WTC11 (cell line): ENCODE data around the gene AMOTL1. TPM values are rescaled to one million over a fixed set of nuclear protein-coding genes. Genes with fewer than 3 reads are reported as not detected.

ENCODE experiments used
- ATAC-seq: fragments of 200-7000 bp; cut with Tn5 transposase; 2 replicates; pipeline ENCODE4 v1.10.0; 2021; ENCODE audit warnings: mild to moderate bottlenecking, moderate library complexity
- CTCF ChIA-PET: fragments of 300-600 bp; sonication (Branson Sonifier 250); formaldehyde crosslinking; loops from one replicate; lab custom pipeline; 2021; ENCODE audit warnings: antibody characterized with exemption; lab: Charles Lee
- POLR2A ChIA-PET: fragments of 350-600 bp; sonication (Branson Sonifier 250); formaldehyde crosslinking; loops from one replicate; lab custom pipeline; 2021; ENCODE audit warnings: antibody characterized with exemption; lab: Charles Lee
- DNase-seq: peaks from one replicate; pipeline ENCODE4 v3.0.0; 2021; ENCODE audit warnings: low spot score
- H3K27ac Mint-ChIP-seq: 2 replicates; pipeline ENCODE4 v1.8.0; 2021; ENCODE audit warnings: mixed read lengths
- H3K27me3 Mint-ChIP-seq: 2 replicates; pipeline ENCODE4 v1.8.0; 2021; ENCODE audit warnings: low read depth, mild to moderate bottlenecking, moderate library complexity, mixed read lengths
- H3K36me3 Mint-ChIP-seq: 2 replicates; pipeline ENCODE4 v1.8.0; 2021; ENCODE audit warnings: mixed read lengths
- H3K4me1 Mint-ChIP-seq: 2 replicates; pipeline ENCODE4 v1.8.0; 2022; ENCODE audit warnings: mixed read lengths
- H3K4me3 Mint-ChIP-seq: 2 replicates; pipeline ENCODE4 v1.8.0; 2021; ENCODE audit warnings: mild to moderate bottlenecking, moderate library complexity, mixed read lengths
- H3K9me3 Mint-ChIP-seq: 2 replicates; pipeline ENCODE4 v1.8.0; 2021; ENCODE audit warnings: mixed read lengths
- ATF2 ChIP-seq: sonication (generic); formaldehyde crosslinking; IDR thresholded peaks from 2 replicates; pipeline ENCODE4 v1.8.1; 2022; ENCODE audit warnings: low read depth, missing genetic modification reagents, borderline replicate concordance
- CBFB ChIP-seq: sonication (generic); formaldehyde crosslinking; IDR thresholded peaks from 2 replicates; pipeline ENCODE4 v1.8.1; 2022; ENCODE audit warnings: mild to moderate bottlenecking, low read depth, missing genetic modification reagents
- ELF4 ChIP-seq: sonication (generic); formaldehyde crosslinking; IDR thresholded peaks from 2 replicates; pipeline ENCODE4 v1.8.1; 2022; ENCODE audit warnings: low read depth, mild to moderate bottlenecking, moderate library complexity, missing genetic modification reagents
- ESRRA ChIP-seq: sonication (generic); formaldehyde crosslinking; IDR thresholded peaks from 2 replicates; pipeline ENCODE4 v1.8.1; 2022; ENCODE audit warnings: mild to moderate bottlenecking, missing genetic modification reagents, borderline replicate concordance
- FOXK1 ChIP-seq: sonication (generic); formaldehyde crosslinking; IDR thresholded peaks from 2 replicates; pipeline ENCODE4 v1.8.0; 2022; ENCODE audit warnings: mild to moderate bottlenecking, moderate library complexity, missing genetic modification reagents
- FOXP1 ChIP-seq: sonication (generic); formaldehyde crosslinking; IDR thresholded peaks from 2 replicates; pipeline ENCODE4 v1.8.0; 2022; ENCODE audit warnings: missing genetic modification reagents, mild to moderate bottlenecking, moderate library complexity, borderline replicate concordance
- GABPB1 ChIP-seq: sonication (generic); formaldehyde crosslinking; IDR thresholded peaks from 2 replicates; pipeline ENCODE4 v1.8.1; 2023; ENCODE audit warnings: mild to moderate bottlenecking, missing genetic modification reagents
- NFATC4 ChIP-seq: fragments of 250-450 bp; sonication (Bioruptor Pico); IDR thresholded peaks from 2 replicates; pipeline ENCODE4 v1.9.0; 2021; ENCODE audit warnings: mild to moderate bottlenecking
- NR1H2 ChIP-seq: sonication (generic); formaldehyde crosslinking; IDR thresholded peaks from 2 replicates; pipeline ENCODE4 v1.9.0; 2021; ENCODE audit warnings: mild to moderate bottlenecking, moderate library complexity, missing genetic modification reagents
- PREB ChIP-seq: sonication (generic); formaldehyde crosslinking; IDR thresholded peaks from 2 replicates; pipeline ENCODE4 v1.8.1; 2022; ENCODE audit warnings: mild to moderate bottlenecking, missing genetic modification reagents, moderate library complexity, borderline replicate concordance
- SMAD4 ChIP-seq: sonication (generic); formaldehyde crosslinking; IDR thresholded peaks from 2 replicates; pipeline ENCODE4 v1.8.0; 2022; ENCODE audit warnings: mild to moderate bottlenecking, missing genetic modification reagents
- TP53 ChIP-seq: sonication (generic); formaldehyde crosslinking; IDR thresholded peaks from 2 replicates; pipeline ENCODE4 v1.8.1; 2023; ENCODE audit warnings: mild to moderate bottlenecking, missing genetic modification reagents
- ZNF121 ChIP-seq: sonication (generic); formaldehyde crosslinking; IDR thresholded peaks from 2 replicates; pipeline ENCODE4 v1.8.0; 2023; ENCODE audit warnings: missing genetic modification reagents
- ZNF219 ChIP-seq: sonication (generic); formaldehyde crosslinking; IDR thresholded peaks from 2 replicates; pipeline ENCODE4 v1.8.0; 2023; ENCODE audit warnings: missing genetic modification reagents, mild to moderate bottlenecking, borderline replicate concordance
- ZNF671 ChIP-seq: fragments of 250-450 bp; sonication (Bioruptor Pico); IDR thresholded peaks from 2 replicates; pipeline ENCODE4 v1.8.0; 2021; ENCODE audit warnings: mild to moderate bottlenecking
- total RNA-seq: library from RNA; stranded (reverse); gene quantifications from 3 replicates; pipeline ENCODE4 v1.2.3, GENCODE V29; 2021
- TF ChIP-seq, protein P1 (sequence below): sonication (generic); formaldehyde crosslinking; conservative IDR thresholded peaks from 2 replicates; pipeline ENCODE4 v1.8.1; 2022; ENCODE audit warnings: mild to moderate bottlenecking, missing genetic modification reagents
- TF ChIP-seq, protein P2 (sequence below): sonication (generic); formaldehyde crosslinking; conservative IDR thresholded peaks from 2 replicates; pipeline ENCODE4 v1.8.1; 2023; ENCODE audit warnings: mild to moderate bottlenecking, low read depth, missing genetic modification reagents, moderate library complexity
- TF ChIP-seq, protein P3 (sequence below): fragments of 250-450 bp; sonication (Bioruptor Pico); IDR thresholded peaks from 2 replicates; pipeline ENCODE4 v1.9.0; 2021; ENCODE audit warnings: mild to moderate bottlenecking
- TF ChIP-seq, protein P4 (sequence below): sonication (generic); formaldehyde crosslinking; IDR thresholded peaks from 2 replicates; pipeline ENCODE4 v1.8.1; 2023; ENCODE audit warnings: mild to moderate bottlenecking, missing genetic modification reagents

AMOTL1 gene
- total RNA-seq, 1 experiment from 2014 or later, result 39.8 TPM

GRCh38 chr11:94759522-94759921 lies 8.6 kb upstream of the AMOTL1 start:
- TF ChIP-seq NFATC4 (no peak), GABPB1 (CRISPR knock-in tag) (no peak), ZNF219 (CRISPR knock-in tag) (no peak), ELF4 (no peak), TP53 (CRISPR knock-in tag) (no peak), PREB (CRISPR knock-in tag) (no peak), ZNF121 (no peak), NR1H2 (no peak), CBFB (CRISPR knock-in tag) (no peak), FOXK1 (no peak), SMAD4 (CRISPR knock-in tag) (no peak), ESRRA (CRISPR knock-in tag) (no peak), FOXP1 (CRISPR knock-in tag) (no peak), ZNF671 (no peak), ATF2 (no peak)
- TF ChIP-seq, protein P1, sequence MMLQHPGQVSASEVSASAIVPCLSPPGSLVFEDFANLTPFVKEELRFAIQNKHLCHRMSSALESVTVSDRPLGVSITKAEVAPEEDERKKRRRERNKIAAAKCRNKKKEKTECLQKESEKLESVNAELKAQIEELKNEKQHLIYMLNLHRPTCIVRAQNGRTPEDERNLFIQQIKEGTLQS (CRISPR knock-in tag), result no peak
- TF ChIP-seq, protein P2, sequence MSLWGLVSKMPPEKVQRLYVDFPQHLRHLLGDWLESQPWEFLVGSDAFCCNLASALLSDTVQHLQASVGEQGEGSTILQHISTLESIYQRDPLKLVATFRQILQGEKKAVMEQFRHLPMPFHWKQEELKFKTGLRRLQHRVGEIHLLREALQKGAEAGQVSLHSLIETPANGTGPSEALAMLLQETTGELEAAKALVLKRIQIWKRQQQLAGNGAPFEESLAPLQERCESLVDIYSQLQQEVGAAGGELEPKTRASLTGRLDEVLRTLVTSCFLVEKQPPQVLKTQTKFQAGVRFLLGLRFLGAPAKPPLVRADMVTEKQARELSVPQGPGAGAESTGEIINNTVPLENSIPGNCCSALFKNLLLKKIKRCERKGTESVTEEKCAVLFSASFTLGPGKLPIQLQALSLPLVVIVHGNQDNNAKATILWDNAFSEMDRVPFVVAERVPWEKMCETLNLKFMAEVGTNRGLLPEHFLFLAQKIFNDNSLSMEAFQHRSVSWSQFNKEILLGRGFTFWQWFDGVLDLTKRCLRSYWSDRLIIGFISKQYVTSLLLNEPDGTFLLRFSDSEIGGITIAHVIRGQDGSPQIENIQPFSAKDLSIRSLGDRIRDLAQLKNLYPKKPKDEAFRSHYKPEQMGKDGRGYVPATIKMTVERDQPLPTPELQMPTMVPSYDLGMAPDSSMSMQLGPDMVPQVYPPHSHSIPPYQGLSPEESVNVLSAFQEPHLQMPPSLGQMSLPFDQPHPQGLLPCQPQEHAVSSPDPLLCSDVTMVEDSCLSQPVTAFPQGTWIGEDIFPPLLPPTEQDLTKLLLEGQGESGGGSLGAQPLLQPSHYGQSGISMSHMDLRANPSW, result no peak
- TF ChIP-seq, protein P3, sequence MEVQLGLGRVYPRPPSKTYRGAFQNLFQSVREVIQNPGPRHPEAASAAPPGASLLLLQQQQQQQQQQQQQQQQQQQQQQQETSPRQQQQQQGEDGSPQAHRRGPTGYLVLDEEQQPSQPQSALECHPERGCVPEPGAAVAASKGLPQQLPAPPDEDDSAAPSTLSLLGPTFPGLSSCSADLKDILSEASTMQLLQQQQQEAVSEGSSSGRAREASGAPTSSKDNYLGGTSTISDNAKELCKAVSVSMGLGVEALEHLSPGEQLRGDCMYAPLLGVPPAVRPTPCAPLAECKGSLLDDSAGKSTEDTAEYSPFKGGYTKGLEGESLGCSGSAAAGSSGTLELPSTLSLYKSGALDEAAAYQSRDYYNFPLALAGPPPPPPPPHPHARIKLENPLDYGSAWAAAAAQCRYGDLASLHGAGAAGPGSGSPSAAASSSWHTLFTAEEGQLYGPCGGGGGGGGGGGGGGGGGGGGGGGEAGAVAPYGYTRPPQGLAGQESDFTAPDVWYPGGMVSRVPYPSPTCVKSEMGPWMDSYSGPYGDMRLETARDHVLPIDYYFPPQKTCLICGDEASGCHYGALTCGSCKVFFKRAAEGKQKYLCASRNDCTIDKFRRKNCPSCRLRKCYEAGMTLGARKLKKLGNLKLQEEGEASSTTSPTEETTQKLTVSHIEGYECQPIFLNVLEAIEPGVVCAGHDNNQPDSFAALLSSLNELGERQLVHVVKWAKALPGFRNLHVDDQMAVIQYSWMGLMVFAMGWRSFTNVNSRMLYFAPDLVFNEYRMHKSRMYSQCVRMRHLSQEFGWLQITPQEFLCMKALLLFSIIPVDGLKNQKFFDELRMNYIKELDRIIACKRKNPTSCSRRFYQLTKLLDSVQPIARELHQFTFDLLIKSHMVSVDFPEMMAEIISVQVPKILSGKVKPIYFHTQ (CRISPR knock-in tag), result no peak
- TF ChIP-seq, protein P4, sequence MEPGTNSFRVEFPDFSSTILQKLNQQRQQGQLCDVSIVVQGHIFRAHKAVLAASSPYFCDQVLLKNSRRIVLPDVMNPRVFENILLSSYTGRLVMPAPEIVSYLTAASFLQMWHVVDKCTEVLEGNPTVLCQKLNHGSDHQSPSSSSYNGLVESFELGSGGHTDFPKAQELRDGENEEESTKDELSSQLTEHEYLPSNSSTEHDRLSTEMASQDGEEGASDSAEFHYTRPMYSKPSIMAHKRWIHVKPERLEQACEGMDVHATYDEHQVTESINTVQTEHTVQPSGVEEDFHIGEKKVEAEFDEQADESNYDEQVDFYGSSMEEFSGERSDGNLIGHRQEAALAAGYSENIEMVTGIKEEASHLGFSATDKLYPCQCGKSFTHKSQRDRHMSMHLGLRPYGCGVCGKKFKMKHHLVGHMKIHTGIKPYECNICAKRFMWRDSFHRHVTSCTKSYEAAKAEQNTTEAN (CRISPR knock-in tag), result no peak
- DNase-seq, result no peak
- H3K9me3 Mint-ChIP-seq, result no peaks in the 10 kb centered on the region
- peaks cover 19% of the 10 kb centered on the region for H3K27me3 Mint-ChIP-seq
- ChIA-PET POLR2A (interaction anchor here (0.6 kb wide), 3 partner anchors 75 to 1446 kb away, joined by 4 to 5 read pairs (median 4); no protein-coding TSS in a partner anchor), CTCF (interaction anchor here (0.6 to 1.2 kb wide), 2 partner anchors 18 to 27 kb away, joined by 3 read pairs; no protein-coding TSS in a partner anchor)
- no peak for ATAC-seq
- no peaks in the 10 kb centered on the region for H3K36me3 Mint-ChIP-seq
- H3K27ac Mint-ChIP-seq, result no peak overlapping the region
- no peak overlapping the region for H3K4me3 Mint-ChIP-seq
- peaks cover 32% of the 10 kb centered on the region for H3K4me1 Mint-ChIP-seq
